Brain microvascular endothelial cell (primary cell): Measurements from ENCODE around the gene VAPB.
A peak's percentile ranks its signal among the peaks of the same experiment; 100 is the strongest.

Experiments
- DNase-seq: peaks from one replicate; pipeline ENCODE4 v3.0.0-alpha.2; 2020
- H3K27ac ChIP-seq: fragments of 250-450 bp; sonication (Bioruptor Pico); 2 replicates; pipeline ENCODE4 v1.5.1; 2020; ENCODE audit warnings: mild to moderate bottlenecking, moderate library complexity
- H3K27me3 ChIP-seq: fragments of 250-450 bp; sonication (Bioruptor Pico); replicated peaks from 2 replicates; pipeline ENCODE4 v1.5.1; 2020; ENCODE audit warnings: mild to moderate bottlenecking
- H3K36me3 ChIP-seq: fragments of 250-450 bp; sonication (Bioruptor Pico); replicated peaks from 2 replicates; pipeline ENCODE4 v1.5.1; 2020; ENCODE audit warnings: mild to moderate bottlenecking
- H3K4me3 ChIP-seq: 2 replicates; pipeline ENCODE4 v1.5.1; 2011; ENCODE audit warnings: low read depth, mild to moderate bottlenecking, control low read depth, low read length, moderate library complexity
- in situ Hi-C: cut with HindIII; loops from 2 replicates; pipeline ENCODE4 v1.10.0; 2017; ENCODE audit warnings: low sequenced_read_pairs, low pct_ligation_motif_present
- TF ChIP-seq, protein P1 (sequence below): IDR thresholded peaks from 2 replicates; pipeline ENCODE4 v1.5.1; 2011; ENCODE audit warnings: low read depth, mild to moderate bottlenecking, moderate library complexity, low read length, control low read depth, inconsistent platforms; ENCODE audit errors: missing control alignments

VAPB gene

DNA sequence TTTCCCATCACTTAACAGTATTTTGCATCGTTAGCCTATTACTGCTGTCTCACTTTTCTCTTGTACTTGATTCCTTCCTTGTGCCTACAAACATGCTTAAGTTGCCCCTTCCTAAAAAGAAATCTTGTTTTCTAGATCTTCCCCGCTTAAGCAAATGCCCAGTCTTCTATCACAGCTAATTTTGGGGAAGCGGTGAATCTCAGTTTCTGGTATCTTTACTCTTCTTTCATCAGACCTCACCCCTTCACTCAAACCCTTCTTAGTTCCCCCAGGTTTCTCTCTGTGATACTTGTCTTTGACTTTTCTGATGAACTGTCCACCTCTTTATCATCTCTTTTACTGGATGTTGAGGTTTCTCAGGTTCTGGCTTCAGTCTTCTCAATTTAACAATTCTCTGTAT is 14.2 kb downstream of the VAPB start:
- no peak overlapping the region for H3K27ac ChIP-seq
- H3K27me3 ChIP-seq, result no peaks in the 10 kb centered on the region
- no peaks in the 10 kb centered on the region for H3K36me3 ChIP-seq
- TF ChIP-seq, protein P1, sequence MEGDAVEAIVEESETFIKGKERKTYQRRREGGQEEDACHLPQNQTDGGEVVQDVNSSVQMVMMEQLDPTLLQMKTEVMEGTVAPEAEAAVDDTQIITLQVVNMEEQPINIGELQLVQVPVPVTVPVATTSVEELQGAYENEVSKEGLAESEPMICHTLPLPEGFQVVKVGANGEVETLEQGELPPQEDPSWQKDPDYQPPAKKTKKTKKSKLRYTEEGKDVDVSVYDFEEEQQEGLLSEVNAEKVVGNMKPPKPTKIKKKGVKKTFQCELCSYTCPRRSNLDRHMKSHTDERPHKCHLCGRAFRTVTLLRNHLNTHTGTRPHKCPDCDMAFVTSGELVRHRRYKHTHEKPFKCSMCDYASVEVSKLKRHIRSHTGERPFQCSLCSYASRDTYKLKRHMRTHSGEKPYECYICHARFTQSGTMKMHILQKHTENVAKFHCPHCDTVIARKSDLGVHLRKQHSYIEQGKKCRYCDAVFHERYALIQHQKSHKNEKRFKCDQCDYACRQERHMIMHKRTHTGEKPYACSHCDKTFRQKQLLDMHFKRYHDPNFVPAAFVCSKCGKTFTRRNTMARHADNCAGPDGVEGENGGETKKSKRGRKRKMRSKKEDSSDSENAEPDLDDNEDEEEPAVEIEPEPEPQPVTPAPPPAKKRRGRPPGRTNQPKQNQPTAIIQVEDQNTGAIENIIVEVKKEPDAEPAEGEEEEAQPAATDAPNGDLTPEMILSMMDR, result no peak
- in situ Hi-C loops, result no loop called here
- no peak for DNase-seq
- H3K4me3 ChIP-seq, result no peak overlapping the region

DNA sequence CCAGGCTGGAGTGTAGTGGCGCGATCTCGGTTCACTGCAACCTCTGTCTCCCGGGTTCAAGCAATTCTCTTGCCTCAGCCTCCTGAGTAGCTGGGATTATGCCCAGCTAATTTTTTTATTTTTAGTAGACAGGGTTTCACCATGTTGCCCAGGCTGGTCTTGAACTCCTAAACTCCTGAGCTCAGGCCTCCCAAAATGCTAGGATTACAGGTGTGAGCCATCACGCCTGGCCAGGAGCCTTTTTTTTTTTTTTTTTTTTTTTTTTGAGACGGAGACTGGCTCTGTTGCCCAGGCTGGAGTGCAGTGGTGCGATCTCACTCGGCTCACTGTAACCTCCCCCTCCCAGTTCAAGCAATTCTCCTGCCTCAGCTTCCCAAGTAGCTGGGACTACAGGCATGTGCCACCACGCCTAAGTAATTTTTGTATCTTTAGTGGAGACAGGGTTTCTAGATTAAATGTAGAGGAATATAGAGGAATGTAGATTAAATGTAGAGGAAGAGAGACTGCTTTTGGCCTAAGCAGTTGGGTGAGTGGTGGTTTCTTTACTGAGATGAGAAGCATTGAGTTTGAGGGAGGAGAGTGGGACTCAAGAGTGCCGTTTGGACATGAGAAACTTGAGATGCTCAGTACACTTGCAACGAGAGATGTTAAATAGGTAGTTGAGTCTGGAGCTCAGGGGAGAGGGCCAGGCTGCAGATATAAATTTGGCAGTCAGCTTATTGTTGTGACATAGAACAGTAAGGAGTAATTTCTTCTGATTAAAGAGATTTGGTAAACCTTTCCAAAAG is 16.7 kb downstream of the VAPB start:
- Histone ChIP-seq H3K4me3 (no peak overlapping the region), H3K27me3 (no peaks in the 10 kb centered on the region), H3K27ac (peak overlapping the region; percentile 30), H3K36me3 (no peaks in the 10 kb centered on the region)
- in situ Hi-C loops, result no loop called here
- TF ChIP-seq, protein P1, result no peak
- no peak for DNase-seq

DNA sequence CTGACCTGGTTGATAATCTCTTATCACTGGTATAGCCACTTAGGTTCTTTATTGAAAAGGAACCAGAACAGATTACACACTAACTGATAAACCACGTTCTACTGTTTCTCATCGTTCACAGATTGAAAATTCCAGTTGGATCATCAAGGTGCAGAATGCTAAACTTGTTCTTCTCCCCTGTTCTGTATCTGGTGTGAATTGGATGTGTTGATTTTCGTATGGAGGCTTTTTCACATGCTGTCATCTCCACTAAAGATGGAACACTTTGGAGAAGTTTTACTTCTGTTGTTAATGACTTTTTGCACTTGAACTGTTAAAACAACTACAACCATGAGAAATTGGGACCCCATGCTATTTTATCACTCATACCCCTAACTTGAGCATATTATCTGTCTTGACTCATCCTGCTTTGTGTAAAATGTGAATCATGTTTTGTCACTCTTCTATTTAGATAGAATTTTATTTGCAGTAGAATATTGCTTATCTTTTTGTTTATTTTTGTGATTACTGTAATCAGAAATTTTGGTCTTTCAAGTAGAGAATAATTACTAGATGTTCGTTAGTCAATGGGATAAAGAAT is 17.5 kb downstream of the VAPB start:
- H3K27me3 ChIP-seq, result no peaks in the 10 kb centered on the region
- TF ChIP-seq, protein P1, result no peak
- peak overlapping the region; percentile 30 for H3K27ac ChIP-seq
- H3K4me3 ChIP-seq, result no peak overlapping the region
- in situ Hi-C loops, result no loop called here
- no peaks in the 10 kb centered on the region for H3K36me3 ChIP-seq
- no peak for DNase-seq

DNA sequence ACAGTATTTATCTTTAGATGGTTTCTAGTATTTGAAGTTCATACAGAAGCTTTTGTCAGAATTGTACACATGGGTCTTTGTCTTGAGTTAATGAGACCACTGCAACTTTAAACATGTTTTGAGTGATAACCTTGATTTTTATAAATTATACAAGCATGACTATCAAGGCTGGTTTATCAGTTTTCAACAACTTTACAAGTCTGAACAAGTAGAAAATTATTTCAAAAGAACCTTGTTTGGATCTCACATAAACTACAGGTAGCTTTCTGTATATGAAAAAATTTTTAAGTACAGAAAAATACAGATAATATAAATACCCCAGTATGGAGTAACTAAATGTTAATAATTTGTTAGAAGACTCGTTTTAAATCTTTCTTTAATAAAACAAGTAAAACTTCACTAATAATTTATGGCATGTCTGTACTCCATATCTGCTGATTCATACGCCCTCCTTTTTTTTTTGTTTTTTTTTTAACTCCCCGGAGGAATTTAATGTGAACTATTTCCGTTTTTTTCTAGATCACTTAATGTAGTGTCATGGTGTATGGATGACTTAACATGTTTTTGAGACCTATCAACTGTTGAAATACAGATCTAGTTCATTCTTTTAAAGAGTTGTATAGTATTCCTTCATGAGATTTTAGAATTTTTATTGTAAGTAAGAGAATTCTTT is 18.3 kb downstream of the VAPB start:
- H3K27ac ChIP-seq, result peak overlapping the region; percentile 80

DNA sequence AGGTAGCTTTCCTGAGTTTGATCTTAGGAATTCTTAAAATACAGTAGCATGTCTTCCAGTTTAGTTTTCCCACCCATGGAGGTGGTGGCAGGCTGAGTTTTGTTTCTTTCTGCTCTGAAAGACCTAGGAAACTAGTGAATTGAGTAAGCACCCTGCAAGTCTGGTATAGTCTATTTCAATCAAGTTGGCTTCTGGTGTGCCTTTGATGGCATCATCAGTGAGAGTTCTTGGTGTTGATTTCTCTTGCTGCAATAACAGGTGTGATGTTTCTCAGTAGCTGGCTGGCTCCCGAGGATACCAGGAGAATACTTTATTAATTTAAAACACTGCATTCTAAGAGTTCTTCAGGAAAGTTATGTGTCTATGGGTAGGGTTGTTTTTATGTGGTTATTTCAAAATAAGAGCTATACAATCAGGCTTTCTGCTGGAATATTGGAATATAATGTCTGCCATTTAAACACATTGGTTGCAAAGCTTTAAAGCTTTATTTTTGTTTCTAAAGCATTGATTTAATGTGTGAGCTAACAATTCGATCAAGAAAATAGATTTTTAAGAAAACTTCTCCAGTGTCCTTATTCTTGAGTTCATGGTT is 19.0 kb downstream of the VAPB start:
- H3K36me3 ChIP-seq, result no peaks in the 10 kb centered on the region
- TF ChIP-seq, protein P1, result no peak
- H3K27me3 ChIP-seq, result no peaks in the 10 kb centered on the region
- DNase-seq, result no peak
- H3K27ac ChIP-seq, result peak overlapping the region; percentile 80
- H3K4me3 ChIP-seq, result no peak overlapping the region
- in situ Hi-C loops, result no loop called here

More for the DNA sequence above, 18.3 kb downstream of the VAPB start:
- in situ Hi-C loops, result no loop called here
- H3K27me3 ChIP-seq, result no peaks in the 10 kb centered on the region
- H3K36me3 ChIP-seq, result no peaks in the 10 kb centered on the region
- TF ChIP-seq, protein P1, result no peak
- no peak overlapping the region for H3K4me3 ChIP-seq
- no peak for DNase-seq
